Spleen (tissue), 11 donors: ENCODE data around the gene CIPC. TPM values are rescaled to one million over a fixed set of nuclear protein-coding genes. Genes with fewer than 3 reads are reported as not detected.
A peak's percentile ranks its signal among the peaks of the same experiment; 100 is the strongest.

Source experiments
- DNase-seq: peaks from one replicate; pipeline ENCODE4 v3.0.0-alpha.2; 2020
- H3K27ac ChIP-seq, 8 donors: fragments of 200-600 bp; sonication (generic) in 7 of 8; 1 replicate in 4 of 8; 2 replicates in 4 of 8; pipeline versions ENCODE4 v1.5.0 to v1.8.0; 2016 to 2021; ENCODE audit warnings: inconsistent platforms in 4 of 8, mild to moderate bottlenecking in 4 of 8, moderate library complexity in 1 of 8
- H3K27me3 ChIP-seq, 7 donors: fragments of 200-600 bp; sonication (generic) in 6 of 7; replicated peaks in 1 of 7; 1 replicate in 4 of 7; 2 replicates in 3 of 7; pipeline versions ENCODE4 v1.5.0 to v1.8.0; 2016 to 2021; ENCODE audit warnings: inconsistent platforms in 3 of 7, mild to moderate bottlenecking in 1 of 7
- H3K36me3 ChIP-seq, 6 donors: fragments of 200-600 bp; sonication (generic) in 5 of 6; 1 replicate in 4 of 6; 2 replicates in 2 of 6; pipeline versions ENCODE4 v1.5.0 to v1.8.0; 2016 to 2021; ENCODE audit warnings: inconsistent platforms in 2 of 6
- H3K4me1 ChIP-seq, 6 donors: fragments of 200-600 bp; sonication (generic) in 5 of 6; 1 replicate in 3 of 6; 2 replicates in 3 of 6; pipeline versions ENCODE4 v1.5.0 to v1.8.0; 2016 to 2021; ENCODE audit warnings: inconsistent platforms in 3 of 6
- H3K4me3 ChIP-seq, 8 donors: fragments of 200-600 bp; sonication (generic) in 7 of 8; 1 replicate in 4 of 8; 2 replicates in 4 of 8; pipeline versions ENCODE4 v1.5.0 to v1.8.0; 2016 to 2021; ENCODE audit warnings: inconsistent platforms in 4 of 8, mild to moderate bottlenecking in 4 of 8, moderate library complexity in 2 of 8
- H3K9me3 ChIP-seq, 8 donors: fragments of 200-600 bp; sonication (generic) in 7 of 8; 1 replicate in 4 of 8; 2 replicates in 4 of 8; pipeline versions ENCODE4 v1.5.0 to v1.8.0; 2016 to 2021; ENCODE audit warnings: inconsistent platforms in 4 of 8
- CTCF ChIP-seq, 11 experiments: fragments of 200-600 bp in 7 of 11; fragments of 450-650 bp in 4 of 11; sonication (generic) in 4 of 11; IDR thresholded peaks in 8 of 11; conservative IDR thresholded peaks in 3 of 11; 1 replicate in 7 of 11; 2 replicates in 4 of 11; pipeline versions ENCODE4 v1.4.0 to v1.8.0; 2016 to 2021; ENCODE audit warnings: antibody characterized with exemption in 11 of 11, inconsistent platforms in 4 of 11, mild to moderate bottlenecking in 1 of 11
- POLR2A ChIP-seq, 3 donors: fragments of 450-650 bp; IDR thresholded peaks; one replicate each; pipeline ENCODE4 v1.5.1; 2017; ENCODE audit warnings: antibody characterized with exemption in 3 of 3, mild to moderate bottlenecking in 1 of 3
- POLR2AphosphoS5 ChIP-seq, 3 donors: sonication (generic); formaldehyde crosslinking; IDR thresholded peaks; one replicate each; pipeline ENCODE4 v1.5.1; 2017; ENCODE audit warnings: antibody characterized with exemption in 3 of 3
- WGBS, 5 donors: extraction: QIAGEN DNeasy Blood & Tissue Kit in 3 of 5; methylation state at CpG; one replicate each; pipeline versions ENCODE4 v1.1.5 to v1.1.7; 2013 to 2018; 5-methylcytosine and 5-hydroxymethylcytosine counted together
- intact Hi-C: fragments of 100-400 bp; cut with DNase I; formaldehyde crosslinking; loops from one replicate; pipeline ENCODE4 v1.15.0; 2023; ENCODE audit warnings: low total_unique reads
- polyA plus RNA-seq, 3 donors: library from polyadenylated mRNA; stranded (reverse); fragments of 200-250 nt; gene quantifications; one replicate each; pipeline ENCODE4 v1.2.1, GENCODE V29; 2013
- total RNA-seq, 7 donors: library from RNA; depleted of rRNA in 3 of 7; stranded (reverse); fragments of >200 nt in 3 of 7; fragmentation: NEBNext Ultra II Directional in 4 of 7; extraction: Animal tissue kit (Norgen Biotek cat#: 25700) in 4 of 7; gene quantifications; one replicate each; pipeline versions ENCODE4 v1.1.0 to v1.2.1, GENCODE V29; 2016 to 2021
- donor health status: healthy with polysubstance abuse.
- donor health status: DM: no; HTN: no; CAD: no; lungs with moderate emphysema.
- donor health status: DM: no; HTN: no; CAD: no.
- donor health status: Bipolar disorder and iron deficiency.
- donor health status: healthy.
- donor health status: DM: no; HTN: no; CAD: no.
- donor health status: DM: yes; HTN: yes; CAD: no.

The CIPC gene
- total and polyA plus RNA-seq, 10 donors: 4.2 to 33.8 (median 17.7) TPM

GRCh38 chr14:77077040-77077439, 21.0 kb upstream of the CIPC start:
- H3K27me3 ChIP-seq: no peaks in the 10 kb centered on the region
- no peak for TF ChIP-seq CTCF (IDR thresholded peaks at IDR 0.05 in 8 of 11, conservative IDR thresholded peaks at IDR 0.05 in 3 of 11)
- TF ChIP-seq POLR2AphosphoS5 (IDR thresholded peaks at IDR 0.05): no peak
- no peak for TF ChIP-seq POLR2A (IDR thresholded peaks at IDR 0.05)
- peaks cover 0 to 32% (median 19%) of the 10 kb centered on the region in 6 donors for H3K4me1 ChIP-seq
- no peak for DNase-seq
- intact Hi-C loops: no loop called here
- H3K9me3 ChIP-seq: peaks cover 0 to 12% (median 9%) of the 10 kb centered on the region in 8 donors
- no peak overlapping the region for H3K4me3 ChIP-seq
- 88 to 96% (median 94%) methylated on average over 3 of the region's 3 CpGs for WGBS, 5 donors
- H3K27ac ChIP-seq: peak overlapping the region; percentile 19 to 92 (median 82)
- H3K36me3 ChIP-seq: no peaks in the 10 kb centered on the region

- no peak for DNase-seq
- Histone ChIP-seq H3K4me3 (no peak overlapping the region), H3K27me3 (no peaks in the 10 kb centered on the region), H3K4me1 (peaks cover 0 to 34% (median 4%) of the 10 kb centered on the region in 6 donors), H3K36me3 (no peaks in the 10 kb centered on the region), H3K27ac (peak overlapping the region in 4 of 8 donors; percentile 29 to 55 (median 46)), H3K9me3 (peaks cover 0 to 12% (median 9%) of the 10 kb centered on the region in 8 donors)
- intact Hi-C loops: no loop called here
- 87 to 93% (median 91%) methylated on average over 3 of the region's 3 CpGs for whole genome bisulfite sequencing, 5 donors
- no peak for TF ChIP-seq POLR2A (IDR thresholded peaks at IDR 0.05)
Observed at GRCh38 chr14:77082356-77082755, 15.7 kb upstream of the CIPC start.

- 75 to 92% (median 87%) methylated on average over 3 of the region's 3 CpGs for WGBS, 5 donors
- Histone ChIP-seq H3K4me3 (no peak overlapping the region), H3K4me1 (peaks cover 0 to 27% (median 0%) of the 10 kb centered on the region in 6 donors), H3K36me3 (no peaks in the 10 kb centered on the region), H3K27ac (peak overlapping the region in 5 of 8 donors; percentile 12 to 55 (median 44)), H3K27me3 (no peaks in the 10 kb centered on the region), H3K9me3 (peaks cover 0 to 12% (median 9%) of the 10 kb centered on the region in 8 donors)
- no peak for TF ChIP-seq POLR2A (IDR thresholded peaks at IDR 0.05)
- TF ChIP-seq CTCF (IDR thresholded peaks at IDR 0.05 in 8 of 11, conservative IDR thresholded peaks at IDR 0.05 in 3 of 11): no peak
- no peak for TF ChIP-seq POLR2AphosphoS5 (IDR thresholded peaks at IDR 0.05)
- intact Hi-C loops: no loop called here
- no peak for DNase-seq
Observed at GRCh38 chr14:77083082-77083481, 15.0 kb upstream of the CIPC start.

GRCh38 chr14:77084985-77085384, 13.1 kb upstream of the CIPC start:
- DNase-seq: no peak
- no peak overlapping the region for H3K4me3 ChIP-seq
- H3K9me3 ChIP-seq: peaks cover 0 to 7% (median 5%) of the 10 kb centered on the region in 8 donors
- 67 to 72% (median 70%) methylated on average over 5 of the region's 5 CpGs for WGBS, 5 donors
- intact Hi-C loops: no loop called here
- TF ChIP-seq POLR2A (IDR thresholded peaks at IDR 0.05) (no peak), POLR2AphosphoS5 (IDR thresholded peaks at IDR 0.05) (peak in 1 of 3 donors; percentile 13)
- H3K36me3 ChIP-seq: no peaks in the 10 kb centered on the region
- peaks cover 0 to 26% (median 0%) of the 10 kb centered on the region in 6 donors for H3K4me1 ChIP-seq
- no peaks in the 10 kb centered on the region for H3K27me3 ChIP-seq
- peak overlapping the region in 4 of 8 donors; percentile 21 to 55 (median 40) for H3K27ac ChIP-seq

GRCh38 chr14:77085538-77085937, 12.5 kb upstream of the CIPC start:
- WGBS, 5 donors: 81 to 91% (median 86%) methylated on average over 4 of the region's 4 CpGs
- Histone ChIP-seq H3K4me1 (peaks cover 0 to 26% (median 0%) of the 10 kb centered on the region in 6 donors), H3K9me3 (peaks cover 0 to 3% (median 0%) of the 10 kb centered on the region in 8 donors), H3K27ac (peak overlapping the region in 3 of 8 donors; percentile 21 to 55 (median 53)), H3K4me3 (no peak overlapping the region), H3K27me3 (no peaks in the 10 kb centered on the region), H3K36me3 (no peaks in the 10 kb centered on the region)
- DNase-seq: no peak
- intact Hi-C loops: no loop called here
- TF ChIP-seq CTCF (IDR thresholded peaks at IDR 0.05 in 8 of 11, conservative IDR thresholded peaks at IDR 0.05 in 3 of 11): no peak
- no peak for TF ChIP-seq POLR2A (IDR thresholded peaks at IDR 0.05)
- TF ChIP-seq POLR2AphosphoS5 (IDR thresholded peaks at IDR 0.05): no peak
